ENCODE measurements around the gene PROX2.

The PROX2 gene

GRCh38 chr14:74898694-74899093 lies 22.7 kb upstream of the PROX2 start:
- no peaks in the 10 kb centered on the region for H4K20me1 ChIP-seq (ENCODE audit: insufficient read depth, low read length)

GRCh38 chr14:74898083-74898482 lies 22.1 kb upstream of the PROX2 start:
- Histone ChIP-seq H3K9me3 (ENCODE audit: low read length) (no peaks in the 10 kb centered on the region), H3F3A (ENCODE audit: insufficient read depth, low read length) (no peaks in the 10 kb centered on the region), H3K79me2 (ENCODE audit: insufficient read depth, low read length) (no peaks in the 10 kb centered on the region), H3K36me3 (ENCODE audit: insufficient read depth, low read length) (peaks cover 99% of the 10 kb centered on the region), H3K27ac (ENCODE audit: low read depth, low read length, poor library complexity, severe bottlenecking) (no peak overlapping the region), H3K4me1 (ENCODE audit: insufficient read depth, low read length, severe bottlenecking) (no peaks in the 10 kb centered on the region), H3K4me2 (ENCODE audit: low read length) (no peak overlapping the region), H4K20me1 (ENCODE audit: insufficient read depth, low read length) (no peaks in the 10 kb centered on the region), H3K4me3 (ENCODE audit: low read depth, low read length, poor library complexity, severe bottlenecking) (no peak overlapping the region), H3K27me3 (ENCODE audit: insufficient read depth, low read length) (no peaks in the 10 kb centered on the region), H3K9me2 (ENCODE audit: low read depth, low read length) (no peaks in the 10 kb centered on the region), H3K9ac (ENCODE audit: low read length) (no peak overlapping the region), H2AFZ (ENCODE audit: low read length) (no peak overlapping the region)
- no peak for TF ChIP-seq CTCF (IDR thresholded peaks at IDR 0.05; ENCODE audit: low read length)
- no peak for TF ChIP-seq EZH2 (IDR thresholded peaks at IDR 0.05; ENCODE audit: borderline replicate concordance, low read length)

More at GRCh38 chr14:74898694-74899093, 22.7 kb upstream of the PROX2 start:
- TF ChIP-seq EZH2 (IDR thresholded peaks at IDR 0.05; ENCODE audit: borderline replicate concordance, low read length): no peak
- TF ChIP-seq CTCF (IDR thresholded peaks at IDR 0.05; ENCODE audit: low read length): no peak
- H3K36me3 ChIP-seq (ENCODE audit: insufficient read depth, low read length): peaks cover 98% of the 10 kb centered on the region
- H3K4me1 ChIP-seq (ENCODE audit: insufficient read depth, low read length, severe bottlenecking): no peaks in the 10 kb centered on the region
- H3K27ac ChIP-seq (ENCODE audit: low read depth, low read length, poor library complexity, severe bottlenecking): no peak overlapping the region
- H3K9me3 ChIP-seq (ENCODE audit: low read length): no peaks in the 10 kb centered on the region
- H3K4me2 ChIP-seq (ENCODE audit: low read length): no peak overlapping the region
- no peaks in the 10 kb centered on the region for H3F3A ChIP-seq (ENCODE audit: insufficient read depth, low read length)
- H3K4me3 ChIP-seq (ENCODE audit: low read depth, low read length, poor library complexity, severe bottlenecking): no peak overlapping the region
- no peaks in the 10 kb centered on the region for H3K79me2 ChIP-seq (ENCODE audit: insufficient read depth, low read length)
- no peaks in the 10 kb centered on the region for H3K27me3 ChIP-seq (ENCODE audit: insufficient read depth, low read length)
- H3K9ac ChIP-seq (ENCODE audit: low read length): no peak overlapping the region
- H2AFZ ChIP-seq (ENCODE audit: low read length): no peak overlapping the region
- no peaks in the 10 kb centered on the region for H3K9me2 ChIP-seq (ENCODE audit: low read depth, low read length)

- Histone ChIP-seq H2AFZ (ENCODE audit: low read length) (no peak overlapping the region), H3K4me3 (ENCODE audit: low read depth, low read length, poor library complexity, severe bottlenecking) (no peak overlapping the region), H3K9ac (ENCODE audit: low read length) (no peak overlapping the region), H3K79me2 (ENCODE audit: insufficient read depth, low read length) (no peaks in the 10 kb centered on the region), H4K20me1 (ENCODE audit: insufficient read depth, low read length) (no peaks in the 10 kb centered on the region), H3K27ac (ENCODE audit: low read depth, low read length, poor library complexity, severe bottlenecking) (no peak overlapping the region), H3K36me3 (ENCODE audit: insufficient read depth, low read length) (peaks cover 99% of the 10 kb centered on the region), H3K27me3 (ENCODE audit: insufficient read depth, low read length) (no peaks in the 10 kb centered on the region), H3K9me2 (ENCODE audit: low read depth, low read length) (no peaks in the 10 kb centered on the region), H3K4me1 (ENCODE audit: insufficient read depth, low read length, severe bottlenecking) (no peaks in the 10 kb centered on the region), H3F3A (ENCODE audit: insufficient read depth, low read length) (no peaks in the 10 kb centered on the region), H3K9me3 (ENCODE audit: low read length) (no peaks in the 10 kb centered on the region), H3K4me2 (ENCODE audit: low read length) (no peak overlapping the region)
- TF ChIP-seq EZH2 (IDR thresholded peaks at IDR 0.05; ENCODE audit: borderline replicate concordance, low read length) (no peak), CTCF (IDR thresholded peaks at IDR 0.05; ENCODE audit: low read length) (no peak)
These were observed 21.7 kb upstream of the PROX2 start for GRCh38 chr14:74897642-74898041.

All from OCI-LY1 (cell line).